NCI-H1092 (cell line): ENCODE results near the gene FOCAD.
A peak's percentile ranks its signal among the peaks of the same experiment; 100 is the strongest.

Source experiments
- DNase-seq: peaks from one replicate; lab custom pipeline; 2025; lab: John Stamatoyannopoulos, UW

Gene FOCAD

DNA sequence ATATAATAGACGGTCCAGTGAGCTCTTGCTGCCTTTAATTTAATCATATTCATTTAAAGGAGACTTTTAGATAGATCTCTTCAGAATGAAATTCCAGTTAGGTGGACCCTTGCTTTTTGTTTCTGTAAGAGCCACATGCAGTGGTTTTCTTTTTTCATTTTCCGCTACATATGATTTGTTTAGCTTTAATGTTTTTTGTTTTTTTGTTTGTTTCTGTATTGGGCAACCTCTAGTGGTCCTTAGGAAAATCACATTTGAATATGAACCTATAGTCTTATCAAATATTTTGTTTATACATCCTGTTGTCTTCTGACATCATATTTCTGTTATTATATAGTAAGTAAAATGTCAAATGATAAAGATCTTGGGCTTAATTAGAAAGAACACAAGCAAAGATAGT lies 196.6 kb downstream of the FOCAD start:
- no peak for DNase-seq

DNA sequence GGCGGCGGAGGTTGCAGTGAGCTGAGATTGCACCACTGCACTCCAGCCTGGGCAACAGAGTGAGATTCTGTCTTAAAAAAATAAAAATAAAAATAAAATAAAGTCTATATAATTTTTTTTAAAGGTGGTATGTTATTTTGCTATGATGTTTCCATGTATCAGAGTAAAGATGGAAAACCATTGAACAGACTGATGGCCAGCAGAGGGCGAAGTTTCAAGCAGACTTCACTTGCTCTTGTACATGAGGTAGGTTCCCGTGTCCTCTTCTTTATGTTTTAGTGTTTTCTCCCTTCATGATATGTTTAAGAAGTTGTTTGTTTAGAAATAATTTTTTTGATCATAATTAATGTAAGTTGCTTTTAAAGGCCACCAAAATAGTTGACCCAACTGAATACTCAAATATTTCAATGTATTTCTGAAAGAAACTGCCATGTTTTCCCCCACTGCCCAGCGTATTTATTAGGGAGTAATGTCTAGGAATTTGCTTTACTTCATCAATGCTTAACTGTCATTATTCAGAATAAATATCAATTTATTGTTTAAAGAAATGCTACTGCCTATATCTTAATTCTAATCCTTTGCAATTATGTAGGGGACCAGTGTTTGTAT lies 201.0 kb downstream of the FOCAD start:
- DNase-seq = peak; percentile 38

DNA sequence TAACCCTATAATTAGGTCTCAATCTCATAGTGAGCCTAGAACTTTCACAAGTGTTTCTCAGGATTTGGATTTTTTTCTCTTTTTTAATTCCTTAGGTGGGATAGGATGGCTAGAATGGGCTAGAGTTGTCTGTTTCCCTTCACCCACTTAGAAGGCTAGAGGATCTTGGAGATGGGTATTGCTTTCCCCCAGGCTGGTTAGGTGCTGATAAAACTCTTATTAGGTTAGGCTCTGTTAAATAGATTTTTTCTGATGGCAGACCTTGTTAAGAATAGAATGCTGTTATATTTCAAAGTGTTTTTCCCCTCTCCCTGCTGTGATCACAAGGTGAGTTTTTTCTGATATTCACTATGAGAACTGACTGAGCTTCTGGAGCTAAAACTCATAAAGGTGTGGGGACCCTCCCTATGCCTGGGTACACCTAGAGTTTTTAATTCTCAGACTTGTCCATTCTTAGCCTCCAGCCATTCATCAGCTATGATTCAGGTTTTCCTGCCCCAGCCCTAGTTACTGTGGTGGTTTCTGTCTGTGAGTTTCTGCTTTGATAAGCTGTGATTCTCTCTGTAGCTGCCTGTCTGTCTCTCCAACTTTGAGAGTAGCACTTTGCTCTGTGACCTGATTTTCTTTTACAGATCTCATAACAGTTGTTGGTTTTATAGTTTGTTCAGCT lies 215.0 kb downstream of the FOCAD start:
- DNase-seq = no peak

DNA sequence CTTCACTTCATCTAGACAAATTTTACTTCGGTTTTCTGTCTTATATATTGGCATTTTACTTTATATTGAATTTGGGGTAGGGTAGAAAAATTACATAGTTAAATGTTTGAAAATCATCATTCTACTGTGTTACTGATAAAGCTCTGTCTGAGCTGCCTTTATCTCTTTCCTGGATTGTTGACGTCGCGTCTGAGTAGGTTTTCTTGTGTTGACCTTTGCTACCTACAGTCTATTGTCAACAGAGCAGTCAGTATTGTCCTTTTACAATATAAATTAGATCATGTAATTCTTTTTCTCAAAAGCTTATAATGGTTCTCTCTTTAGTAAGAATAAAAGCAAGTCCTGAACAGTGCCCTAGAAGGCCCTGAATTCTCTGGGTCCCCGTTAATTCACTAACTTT lies 219.2 kb downstream of the FOCAD start:
- no peak for DNase-seq

DNA sequence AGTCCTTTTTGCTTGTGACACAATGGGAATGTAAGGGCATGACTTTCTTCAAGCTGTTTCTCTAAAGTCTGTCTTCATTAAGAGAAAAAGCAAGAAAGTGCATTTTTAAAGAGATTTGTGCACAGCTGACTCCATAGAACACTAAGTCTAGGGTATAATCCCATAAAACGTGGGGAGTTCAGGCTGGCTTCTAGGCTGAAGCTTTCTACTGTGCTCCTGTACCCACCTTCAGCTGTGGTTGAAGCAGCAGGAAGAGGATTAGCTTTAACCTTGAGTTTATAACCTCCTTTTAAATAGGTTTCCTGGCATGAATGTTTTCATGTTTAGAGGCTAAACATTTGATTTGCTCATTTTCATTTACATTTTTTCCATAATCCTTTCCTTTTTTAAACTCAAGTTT lies 220.9 kb downstream of the FOCAD start:
- no peak for DNase-seq

DNA sequence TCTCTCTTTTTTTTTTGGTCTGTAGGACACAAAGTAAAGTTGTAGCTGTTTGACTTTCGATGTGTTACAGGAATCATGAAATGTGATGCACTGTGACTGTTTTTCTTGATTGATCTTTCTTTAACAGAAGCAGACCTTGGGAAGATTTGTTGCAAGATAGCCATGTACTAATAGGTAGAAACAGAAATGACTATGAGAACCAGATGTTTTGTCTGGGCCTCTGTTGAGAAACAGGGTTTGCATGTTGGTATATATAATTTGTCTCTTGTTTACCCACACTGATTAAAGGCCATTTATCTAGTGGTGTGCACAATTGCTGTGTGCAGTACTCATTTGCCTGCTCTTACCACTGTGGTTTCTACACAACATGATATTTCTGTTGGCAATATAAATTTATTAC lies 222.3 kb downstream of the FOCAD start:
- DNase-seq = no peak

DNA sequence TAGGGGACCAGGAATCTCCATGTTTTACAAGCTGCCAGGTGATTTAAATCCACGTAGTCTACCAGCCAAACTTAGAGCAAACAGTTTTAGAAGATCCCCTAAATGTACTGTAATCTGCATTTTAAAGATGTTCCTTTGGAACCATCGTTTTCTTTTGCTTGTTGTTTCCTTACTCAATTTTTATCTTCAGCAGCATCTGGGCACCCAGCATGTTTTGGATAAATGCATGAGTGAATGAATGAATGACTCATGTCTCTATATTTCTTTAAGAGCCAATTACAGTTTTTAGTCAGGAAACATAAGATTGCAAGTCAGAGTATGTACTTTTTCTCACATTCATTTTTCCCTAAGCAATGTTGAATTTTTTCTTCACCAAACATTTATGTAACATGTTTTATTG lies 224.4 kb downstream of the FOCAD start:
- DNase-seq = no peak

DNA sequence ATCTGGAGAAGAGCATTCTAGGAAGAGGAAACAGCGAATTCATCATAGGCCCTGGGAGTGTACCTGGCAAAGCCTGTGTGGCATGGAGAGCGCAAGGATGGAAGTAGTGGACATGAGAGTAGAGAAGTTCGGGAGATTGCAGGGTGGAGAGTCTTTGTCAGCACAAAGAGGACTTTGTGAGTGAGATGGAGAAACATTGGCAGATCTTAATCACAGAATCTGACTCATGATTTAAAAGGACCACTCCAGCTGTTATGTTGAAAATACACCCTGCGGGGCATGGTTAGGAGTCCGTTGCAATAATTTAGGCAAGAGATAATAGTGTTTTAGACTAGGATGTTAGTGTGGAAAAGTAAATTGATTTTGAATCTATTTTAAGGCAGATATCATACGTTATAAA lies 230.5 kb downstream of the FOCAD start:
- DNase-seq = no peak

DNA sequence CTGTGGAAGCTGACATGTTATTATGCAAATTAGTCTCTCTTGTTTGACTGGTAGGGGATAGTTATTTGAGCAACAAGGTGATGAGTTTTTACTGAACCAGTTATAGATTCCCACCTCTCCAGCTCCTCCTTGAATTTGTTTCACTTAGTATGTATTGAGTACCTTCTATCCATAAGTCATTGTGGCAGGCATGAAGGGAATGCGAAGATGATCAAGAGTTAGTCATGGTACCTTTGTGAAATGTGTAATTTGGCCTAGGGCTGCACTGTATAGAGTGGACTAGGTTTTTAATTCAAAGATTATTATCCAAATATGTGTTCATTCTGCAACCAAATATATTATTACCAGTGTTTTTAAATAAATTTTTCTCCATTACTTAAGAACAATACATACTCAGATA lies 237.3 kb downstream of the FOCAD start:
- DNase-seq = no peak

DNA sequence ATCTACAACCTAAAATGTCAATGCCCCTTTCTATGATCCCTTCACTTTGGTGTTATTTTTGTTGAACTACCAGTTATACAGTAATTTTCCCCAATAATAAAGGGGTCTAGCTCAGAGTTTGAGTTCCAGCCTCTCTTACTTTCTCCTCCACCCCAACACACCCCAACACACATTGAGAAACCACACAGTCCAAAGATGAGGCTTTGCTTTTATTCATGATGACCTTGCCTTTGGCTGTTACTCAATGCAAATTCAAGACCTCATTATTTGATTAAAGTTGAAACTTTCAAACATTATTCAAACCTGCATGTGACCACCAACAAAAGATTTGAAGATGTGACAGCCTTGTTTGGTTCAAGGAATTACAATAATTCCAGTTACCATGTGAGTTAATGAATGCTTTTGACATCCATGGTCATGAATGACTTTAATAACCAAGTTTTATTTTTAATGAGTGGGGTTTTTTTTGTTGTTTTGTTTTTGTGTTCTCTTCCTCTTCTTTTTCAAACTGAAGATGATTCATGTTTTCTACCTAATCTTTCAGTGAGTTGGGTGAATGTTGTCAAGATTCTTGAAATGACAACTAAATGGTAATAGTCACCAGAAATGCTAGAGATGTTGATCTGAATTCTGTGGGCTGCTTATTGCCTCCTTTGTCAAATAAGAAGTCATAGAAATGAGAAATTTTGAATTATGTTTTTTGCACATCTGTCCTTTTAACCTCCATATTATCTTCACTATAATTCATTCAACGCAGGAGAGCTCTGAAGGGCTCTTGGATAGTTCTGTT lies 241.4 kb downstream of the FOCAD start:
- DNase-seq = no peak

DNA sequence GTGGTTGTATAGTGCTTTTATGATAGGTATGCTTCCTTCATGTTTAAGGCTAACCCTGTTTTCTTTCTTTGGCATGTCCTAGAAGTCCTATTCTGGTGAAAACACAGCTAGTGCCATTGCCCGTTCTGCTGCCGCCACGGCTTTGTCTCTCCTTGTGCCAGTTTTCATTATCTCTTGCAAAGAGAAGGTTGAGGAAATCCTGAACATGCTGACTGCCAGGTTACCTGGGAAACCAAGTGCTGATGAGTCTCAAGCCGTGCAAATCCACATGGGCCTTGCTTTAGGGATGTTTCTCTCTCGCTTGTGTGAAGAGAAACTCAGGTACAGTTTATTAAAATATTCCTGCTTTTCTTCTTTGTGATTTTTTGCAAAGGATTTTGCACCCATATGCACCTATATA lies 245.2 kb downstream of the FOCAD start:
- DNase-seq = no peak

DNA sequence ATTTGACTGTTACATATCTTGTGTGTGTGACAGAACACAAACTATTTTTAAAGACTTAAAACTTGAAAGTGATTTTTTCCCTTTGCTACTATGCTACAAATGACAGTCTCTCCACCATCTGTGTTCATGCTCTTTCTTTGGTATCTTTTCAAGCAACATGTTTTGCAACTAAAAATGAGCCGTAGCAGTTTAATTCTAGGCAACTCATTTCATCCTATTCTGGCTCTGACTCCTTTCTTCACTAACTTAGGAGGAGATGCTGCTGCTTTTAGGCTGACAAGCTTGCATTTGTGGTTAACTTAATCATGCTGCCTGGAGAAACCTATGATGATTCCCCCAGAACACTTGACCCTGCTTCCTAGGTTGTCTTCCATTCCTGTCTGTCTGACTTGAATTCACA lies 246.8 kb downstream of the FOCAD start:
- DNase-seq = no peak

DNA sequence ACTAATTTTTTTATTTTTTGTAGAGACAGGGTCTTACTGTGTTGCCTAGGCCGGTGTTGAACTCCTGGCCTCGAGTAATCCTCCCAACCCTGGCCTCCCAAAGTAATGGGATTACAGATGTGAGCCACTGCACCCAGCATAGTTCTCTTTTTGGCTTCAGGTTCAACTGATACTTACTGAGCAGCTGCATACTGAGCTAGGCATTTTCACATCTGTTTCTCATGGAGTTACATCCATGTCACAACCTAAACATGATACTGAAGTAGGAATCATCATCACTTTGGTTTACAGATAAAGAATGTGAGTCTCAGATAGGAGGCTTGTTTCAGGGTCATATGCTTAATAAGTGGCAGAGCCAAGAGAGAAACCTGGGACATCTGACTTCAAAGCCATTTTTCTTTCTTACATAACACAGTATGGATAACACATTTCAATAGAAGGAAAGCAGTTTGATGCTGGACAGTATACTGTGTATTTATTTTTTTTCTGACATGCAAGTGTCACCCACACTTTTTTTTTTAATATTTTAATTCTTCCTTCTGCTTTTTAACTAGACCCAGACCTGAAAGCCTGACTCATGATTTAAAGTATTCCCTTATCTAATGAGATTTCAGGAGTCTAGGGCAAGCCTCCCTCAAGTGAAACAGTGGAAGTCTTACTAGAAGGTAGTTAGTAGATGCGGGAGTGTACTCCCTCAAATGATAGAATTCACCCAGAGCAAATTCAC lies 256.6 kb downstream of the FOCAD start:
- no peak for DNase-seq

DNA sequence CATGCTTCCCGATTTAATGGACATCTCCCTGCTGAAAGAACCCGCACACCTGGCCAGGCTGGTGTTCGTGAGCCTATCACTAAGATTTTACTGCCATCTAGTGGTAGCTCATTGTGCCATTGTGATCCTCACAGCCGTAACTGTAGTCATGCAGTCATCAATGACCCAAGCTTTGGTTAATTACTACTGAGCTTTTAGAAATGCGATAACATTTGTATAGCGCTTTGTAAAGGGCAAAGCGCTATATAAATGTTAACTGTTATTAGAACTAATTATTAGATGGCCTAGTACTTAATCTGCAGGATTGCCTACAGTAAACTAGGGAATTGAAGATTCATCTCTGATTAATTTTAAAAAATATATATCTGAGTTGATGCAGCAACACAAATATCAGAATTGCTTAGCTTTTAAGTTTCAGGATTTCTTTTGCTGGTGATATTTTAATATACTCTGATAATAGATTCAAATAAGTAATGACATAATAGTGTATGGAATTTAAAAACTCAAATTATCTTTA lies 257.2 kb downstream of the FOCAD start:
- DNase-seq = peak; percentile 83

DNA sequence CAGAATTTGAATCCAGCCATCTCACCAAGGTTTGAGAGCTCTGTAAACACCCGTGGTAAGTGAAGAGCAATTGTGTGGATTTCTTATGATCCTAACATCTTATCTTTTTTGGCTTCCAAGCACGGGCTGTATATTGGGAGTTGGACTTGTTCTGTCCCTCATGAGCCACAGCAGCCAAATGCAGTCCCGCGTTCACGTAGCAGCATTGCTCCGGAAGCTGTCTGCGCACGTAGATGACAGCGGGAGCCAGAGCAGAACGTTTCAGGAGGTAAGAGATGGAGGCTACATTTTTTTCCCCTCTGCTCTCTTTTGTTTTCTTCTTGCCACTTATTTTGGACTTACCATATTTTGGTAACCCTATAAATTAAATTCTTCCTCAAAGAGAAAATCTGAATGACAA lies 260.4 kb downstream of the FOCAD start:
- no peak for DNase-seq

DNA sequence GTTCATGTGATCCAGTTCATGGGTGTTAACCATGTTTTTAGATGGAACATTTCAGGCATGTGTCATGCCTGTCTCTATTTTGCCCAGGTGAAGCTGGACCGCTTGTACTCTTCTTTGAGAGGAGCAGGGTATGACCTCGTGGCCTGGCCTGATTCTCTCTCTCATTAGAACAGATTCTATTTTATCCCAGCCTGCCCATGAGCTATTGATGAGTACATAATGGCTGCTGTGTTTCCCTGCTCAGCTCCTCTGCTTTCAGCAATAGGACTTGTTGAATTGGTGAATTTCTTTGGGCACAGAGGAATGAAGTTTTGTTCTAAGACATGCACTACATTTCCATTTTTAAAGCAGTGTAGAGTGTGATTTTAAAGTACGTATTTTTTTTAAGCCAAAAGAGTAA lies 261.2 kb downstream of the FOCAD start:
- no peak for DNase-seq

DNA sequence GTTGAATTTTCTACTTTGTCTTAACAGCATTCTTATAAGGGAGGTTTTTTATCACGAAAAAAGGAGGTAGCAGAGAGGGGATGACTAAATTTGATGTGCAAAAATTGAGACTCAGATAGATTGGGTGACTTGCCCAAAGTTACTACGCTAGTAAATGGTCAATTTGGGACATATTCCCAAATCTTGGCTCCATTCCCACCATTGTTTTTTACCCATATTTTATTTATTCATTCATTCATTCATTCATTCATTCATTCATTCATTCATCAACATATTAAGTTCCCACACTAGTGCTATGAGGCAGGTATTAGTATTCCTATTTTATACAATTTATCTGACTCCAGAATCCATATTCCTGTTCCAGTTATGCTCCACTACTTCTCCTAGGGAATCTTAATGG lies 261.8 kb downstream of the FOCAD start:
- DNase-seq = no peak

DNA sequence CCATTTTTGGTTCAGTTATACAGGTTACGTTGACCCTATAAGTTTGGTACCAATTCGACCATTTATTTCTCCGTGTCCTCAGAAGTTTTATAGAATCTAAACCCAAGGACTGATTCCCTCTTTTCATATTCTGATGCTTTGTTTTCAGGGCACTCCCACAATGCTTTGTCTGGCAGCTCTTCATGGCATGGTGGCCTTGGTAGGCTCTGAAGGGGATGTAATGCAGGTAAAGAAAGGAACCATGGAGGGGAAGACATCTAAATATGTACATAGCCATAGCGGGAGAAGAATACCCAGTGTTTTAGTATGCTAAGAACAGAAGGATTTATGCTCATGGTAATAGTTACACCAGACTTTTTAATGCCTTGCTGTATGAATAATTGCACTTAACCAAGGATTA lies 264.6 kb downstream of the FOCAD start:
- no peak for DNase-seq

DNA sequence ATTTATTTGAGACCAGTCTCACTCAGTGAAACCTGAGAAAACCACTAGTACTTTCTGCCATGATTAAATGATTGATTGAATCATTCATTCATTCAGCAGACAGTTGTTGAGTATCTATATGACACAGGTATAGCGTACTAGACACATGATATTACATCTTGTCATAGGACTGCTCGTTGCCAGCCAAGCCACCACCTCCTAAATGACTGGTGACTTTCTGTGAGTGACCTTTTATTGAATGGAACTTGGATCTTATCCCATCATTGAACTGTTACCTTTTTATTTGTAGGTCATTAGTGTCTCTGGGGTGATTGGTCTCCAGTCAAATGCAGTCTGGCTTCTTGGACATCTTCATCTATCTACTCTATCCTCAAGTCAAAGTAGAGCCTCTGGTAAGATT lies 266.6 kb downstream of the FOCAD start:
- no peak for DNase-seq

DNA sequence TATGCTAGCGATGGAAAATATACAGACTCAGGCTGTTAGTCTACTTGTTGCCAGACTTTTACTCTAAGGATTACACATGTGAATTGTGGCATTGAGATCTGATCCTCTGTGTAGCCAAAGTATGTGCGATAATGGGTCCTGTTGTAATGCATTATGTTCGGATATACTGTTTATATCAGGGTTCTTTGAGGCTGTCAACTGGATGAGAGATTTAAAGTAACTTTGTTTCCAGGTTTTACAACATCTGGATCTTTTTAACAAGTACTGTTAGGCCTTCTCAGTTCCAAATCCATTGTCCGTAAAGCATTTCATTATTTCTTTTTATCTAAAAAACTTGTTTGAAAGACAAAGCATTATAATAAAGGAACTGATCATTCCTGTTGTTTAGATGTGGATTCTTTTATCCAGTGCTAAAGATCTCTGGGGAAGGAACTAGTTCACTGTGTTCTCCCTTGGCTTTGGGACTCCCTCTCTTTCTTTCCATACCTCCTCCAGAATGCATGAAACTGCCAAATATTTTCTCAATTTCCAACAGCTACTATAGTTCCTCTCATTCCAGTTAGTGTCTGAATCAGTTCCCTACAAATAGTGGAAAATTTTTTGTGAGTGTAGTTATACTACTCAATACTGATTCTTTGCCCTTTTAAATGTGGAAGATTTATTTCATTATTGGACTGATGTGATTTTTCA lies 278.6 kb downstream of the FOCAD start:
- DNase-seq = no peak

DNA sequence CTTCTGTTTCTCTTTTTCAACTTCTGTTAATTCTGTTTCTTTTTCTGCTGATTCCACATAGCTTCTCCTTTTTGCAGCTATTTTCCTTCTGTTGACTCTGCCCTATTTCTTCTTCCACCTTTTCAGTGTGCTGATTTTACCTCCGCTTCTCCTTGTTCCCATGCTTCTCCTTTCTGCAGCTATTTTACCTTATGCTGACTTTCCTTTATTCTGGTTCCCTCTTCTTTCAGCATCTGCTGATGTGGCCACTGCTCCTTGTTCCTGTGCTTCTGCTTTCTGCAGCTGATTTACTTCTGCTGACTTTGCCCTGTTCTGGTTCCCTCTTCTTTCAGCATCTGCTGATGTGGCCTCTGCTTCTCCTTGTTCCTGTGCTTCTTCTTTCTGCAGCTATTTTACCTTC lies 288.6 kb downstream of the FOCAD start:
- DNase-seq = no peak
